Measurements from ENCODE around the gene CPSF3.

GRCh38 chr2:9378433-9379390 is 44.7 kb upstream of the CPSF3 start:
- no peak for TF ChIP-seq EZH2phosphoT487 (IDR thresholded peaks at IDR 0.05; ENCODE audit: insufficient read depth, low read depth)
- TF ChIP-seq EZH2 (IDR thresholded peaks at IDR 0.05; ENCODE audit: insufficient read depth, poor library complexity, severe bottlenecking): no peak

Measured in GM23248 (cell line).